GM12878 (cell line): ENCODE data around the gene ERAL1. TPM values are rescaled to one million over a fixed set of nuclear protein-coding genes. Genes with fewer than 3 reads are reported as not detected.

Experiments used
- ATAC-seq: fragments of 200-7000 bp; cut with Tn5 transposase; 3 replicates; pipeline ENCODE4 v1.9.1; 2020; ENCODE audit warnings: mild to moderate bottlenecking, moderate library complexity
- BruUV-seq: library from RNA; stranded (reverse); fragments of 400-500 nt; replicated peaks from 2 replicates; lab custom pipeline; 2021; lab: Mats Ljungman, UMichigan
- CTCF ChIA-PET: fragments of 300-600 bp; sonication (Branson Sonifier 250); formaldehyde crosslinking; extraction: SDS; loops from one replicate; lab custom pipeline; 2021; ENCODE audit warnings: inconsistent platforms; lab: Yijun Ruan, JAX
- POLR2A ChIA-PET: fragments of 350-600 bp; formaldehyde crosslinking; extraction: SDS; loops from one replicate; lab custom pipeline; 2021; ENCODE audit warnings: inconsistent platforms; lab: Charles Lee
- RAD21 ChIA-PET: fragments of 300-600 bp; sonication (Branson Sonifier 250); formaldehyde crosslinking; loops from one replicate; lab custom pipeline; 2023; ENCODE audit warnings: antibody characterized with exemption; ENCODE audit not compliant: unreplicated experiment; lab: Charles Lee
- SMC1A ChIA-PET: fragments of 300-600 bp; sonication (Branson Sonifier 250); formaldehyde crosslinking; loops from one replicate; lab custom pipeline; 2023; ENCODE audit not compliant: unreplicated experiment, uncharacterized antibody; lab: Charles Lee
- DNase-seq: peaks from one replicate; pipeline ENCODE4 v3.0.0-alpha.2; 2011; ENCODE audit warnings: low read depth, low spot score
- FAIRE-seq: peaks from 3 replicates; lab custom pipeline; 2011; peaks lifted over from hg19 to GRCh38; lab: Jason Lieb, UNC
- H2AFZ ChIP-seq: 2 replicates; pipeline ENCODE4 v1.6.0; 2011; ENCODE audit warnings: low read depth, low read length, control low read depth; ENCODE audit not compliant: control insufficient read depth
- H3K27ac ChIP-seq: 2 replicates; pipeline ENCODE4 v1.5.1; 2011; ENCODE audit warnings: control low read depth; ENCODE audit not compliant: control insufficient read depth, insufficient read depth
- H3K27me3 ChIP-seq, 2 experiments: replicated peaks in 1 of 2; 2 replicates each; pipeline versions ENCODE4 v1.6.0 to v1.6.1; 2011; ENCODE audit warnings: low read length in 1 of 2; ENCODE audit not compliant: control insufficient read depth in 2 of 2, insufficient read depth in 2 of 2
- H3K36me3 ChIP-seq, 2 experiments: 2 replicates each; pipeline ENCODE4 v1.5.1; 2011; ENCODE audit warnings: low read length in 1 of 2; ENCODE audit not compliant: control insufficient read depth in 2 of 2, insufficient read depth in 2 of 2
- H3K4me1 ChIP-seq: 2 replicates; pipeline ENCODE4 v1.6.1; 2011; ENCODE audit warnings: mild to moderate bottlenecking, low read length, moderate library complexity, mixed read lengths; ENCODE audit not compliant: control insufficient read depth, insufficient read depth
- H3K4me2 ChIP-seq: 2 replicates; pipeline ENCODE4 v1.6.0; 2011; ENCODE audit warnings: control low read depth; ENCODE audit not compliant: control insufficient read depth, insufficient read depth
- H3K4me3 ChIP-seq: fragments of 200-600 bp; sonication (generic); 2 replicates; pipeline ENCODE4 v1.5.1; 2016
- H3K79me2 ChIP-seq: 2 replicates; pipeline ENCODE4 v1.6.0; 2011; ENCODE audit warnings: low read length; ENCODE audit not compliant: control insufficient read depth, insufficient read depth
- H3K9ac ChIP-seq: 2 replicates; pipeline ENCODE4 v1.8.0; 2011; ENCODE audit warnings: low read length, control low read depth, mixed read lengths; ENCODE audit not compliant: control insufficient read depth, insufficient read depth
- H3K9me3 ChIP-seq: replicated peaks from 3 replicates; pipeline ENCODE4 v1.5.1; 2011; ENCODE audit warnings: mild to moderate bottlenecking, low read length; ENCODE audit not compliant: control insufficient read depth, insufficient read depth
- H4K20me1 ChIP-seq: 2 replicates; pipeline ENCODE4 v1.6.0; 2011; ENCODE audit not compliant: control insufficient read depth, insufficient read depth
- CBFB ChIP-seq: IDR thresholded peaks from 2 replicates; pipeline ENCODE4 v1.6.1; 2016; ENCODE audit warnings: antibody characterized with exemption, low read depth
- DPF2 ChIP-seq: fragments of 450-650 bp; IDR thresholded peaks from 2 replicates; pipeline ENCODE4 v1.6.1; 2017; ENCODE audit warnings: mild to moderate bottlenecking
- GATAD2B ChIP-seq: fragments of 450-650 bp; conservative IDR thresholded peaks from 2 replicates; pipeline ENCODE4 v1.6.1; 2017; ENCODE audit warnings: low read depth, mild to moderate bottlenecking, moderate library complexity
- MEF2B ChIP-seq: fragments of 450-650 bp; IDR thresholded peaks from 2 replicates; pipeline ENCODE4 v1.6.1; 2018; ENCODE audit warnings: mild to moderate bottlenecking, moderate library complexity; ENCODE audit not compliant: partially characterized antibody, poor library complexity, severe bottlenecking
- MTA3 ChIP-seq: IDR thresholded peaks from 2 replicates; pipeline ENCODE4 v1.6.1; 2012; ENCODE audit warnings: low read length, inconsistent platforms, borderline replicate concordance
- RB1 ChIP-seq: fragments of 450-650 bp; formaldehyde crosslinking; IDR thresholded peaks from 2 replicates; pipeline ENCODE4 v1.6.1; 2017; ENCODE audit warnings: mild to moderate bottlenecking, borderline replicate concordance
- SMAD5 ChIP-seq: IDR thresholded peaks from 2 replicates; pipeline ENCODE4 v1.6.1; 2016; ENCODE audit warnings: antibody characterized with exemption, low read depth
- ZNF207 ChIP-seq: fragments of 450-650 bp; IDR thresholded peaks from 2 replicates; pipeline ENCODE4 v1.6.1; 2014; ENCODE audit warnings: antibody characterized with exemption, mild to moderate bottlenecking, borderline replicate concordance
- WGBS: methylation state at CpG from one replicate; pipeline ENCODE4 v1.1.6; 2016; ENCODE audit warnings: low lambda C conversion rate; ENCODE audit not compliant: insufficient replicate concordance, insufficient coverage; ENCODE audit errors: missing lambda C conversion rate; 5-methylcytosine and 5-hydroxymethylcytosine counted together
- in situ Hi-C: fragments of 300-500 bp; cut with MboI; formaldehyde crosslinking; loops from 9 replicates; pipeline ENCODE4 v1.14.3; 2018; ENCODE audit warnings: mixed read lengths
- intact Hi-C: fragments of 100-400 bp; cut with micrococcal nuclease; formaldehyde crosslinking; loops from one replicate; pipeline ENCODE4 v1.14.2; 2022; ENCODE audit not compliant: unreplicated experiment
- polyA plus RNA-seq, 11 experiments: library from polyadenylated mRNA; depleted of rRNA in 4 of 11; unstranded in 6 of 11; stranded (reverse) in 5 of 11; fragments of >200 nt; fragmentation: Nextera tagmentation in 4 of 11; fragmentation: Illumina TruSeq in 1 of 11; extraction: Ambion mirVana in 4 of 11; extraction: Trizol in 1 of 11; gene quantifications; 1 replicate in 1 of 11; 2 replicates in 10 of 11; pipeline versions ENCODE4 v1.2.1 to v1.2.3, GENCODE V29; 2011 to 2016; ENCODE audit warnings: inconsistent platforms in 2 of 11, missing spikeins in 2 of 11, low read depth in 1 of 11
- total RNA-seq, 4 experiments: library from RNA; depleted of rRNA in 3 of 4; stranded (reverse); fragments of >200 nt in 3 of 4; fragmentation: Illumina TruSeq in 1 of 4; extraction: Trizol in 1 of 4; gene quantifications; 2 replicates each; pipeline versions ENCODE4 v1.2.1 to v1.2.3, GENCODE V29; 2013 to 2021

ERAL1 gene
- total and polyA plus RNA-seq, 10 of the 15 experiments (the other 5 are each of a cell fraction or from before 2014, with no cell fraction given), result 27.7 to 175 (median 104) TPM

GRCh38 chr17:28897769-28898526 is 43.1 kb downstream of the ERAL1 start:
- no peaks in the 10 kb centered on the region for H3K36me3 ChIP-seq
- ChIA-PET SMC1A (interaction anchor here (0.9 to 5.8 kb wide), 12 partner anchors 10 to 178 kb away, joined by 3 to 35 read pairs (median 4); partner anchors contain the start of genes FAM222B, NEK8, RPL23A and TLCD1), POLR2A (interaction anchor here (0.5 to 3.0 kb wide), 20 partner anchors 10 to 859 kb away, joined by 3 to 20 read pairs (median 5); partner anchors contain the start of genes ERAL1, FAM222B, NEK8 and PHF12), CTCF (interaction anchor here (0.6 to 17.3 kb wide), 9 partner anchors 10 to 390 kb away, joined by 3 to 175 read pairs (median 5); partner anchors contain the start of genes FAM222B, NEK8 and TLCD1), RAD21 (interaction anchor here (0.6 to 5.9 kb wide), 12 partner anchors 10 to 331 kb away, joined by 3 to 28 read pairs (median 8); partner anchors contain the start of gene FAM222B)
- peak overlapping the region; percentile 92 for H3K4me3 ChIP-seq
- ATAC-seq, result no peak; the same call in 1 of the 3 replicates
- no peak for FAIRE-seq
- no TSS peak for BruUV-seq
- intact Hi-C loops (no loop called here), in situ Hi-C loops (loop anchor here (25.0 kb wide), 1 partner anchor 1411 kb away; no protein-coding TSS in a partner anchor)
- H3K9me3 ChIP-seq, result no peaks in the 10 kb centered on the region
- no peaks in the 10 kb centered on the region for H3K27me3 ChIP-seq
- H3K4me1 ChIP-seq, result peaks cover 31% of the 10 kb centered on the region
- no peak for DNase-seq
- TF ChIP-seq MEF2B (peak; percentile 35), DPF2 (peak; percentile 29; the same call in 1 of the 2 replicates), MTA3 (no peak), CBFB (no peak), ZNF207 (0 out of 2 replicates have a peak, but pooled peaks have one; percentile 49), RB1 (0 out of 2 replicates have a peak, but pooled peaks have one; percentile 5), SMAD5 (peak; percentile 37; the same call in 1 of the 2 replicates), GATAD2B (peak; percentile 80; the same call in 1 of the 2 replicates)
- no peaks in the 10 kb centered on the region for H4K20me1 ChIP-seq
- peak overlapping the region; percentile 72 for H3K27ac ChIP-seq
- WGBS, result 13% methylated on average over 23 of the region's 23 CpGs
- H3K9ac ChIP-seq, result peak overlapping the region; percentile 72
- peak overlapping the region; percentile 92 for H3K4me2 ChIP-seq
- H3K79me2 ChIP-seq, result peaks cover 23% of the 10 kb centered on the region
- H2AFZ ChIP-seq, result peak overlapping the region; percentile 76
